Heart right ventricle (tissue), 16 donors: ENCODE measurements around the gene KCNH6. TPM values are rescaled to one million over a fixed set of nuclear protein-coding genes. Genes with fewer than 3 reads are reported as not detected.

ENCODE experiments used
- ATAC-seq, 8 donors: fragments of 200-7000 bp; cut with Tn5 transposase; one replicate each; pipeline ENCODE4 v1.9.1; 2020; ENCODE audit warnings: mild to moderate bottlenecking in 8 of 8, moderate library complexity in 8 of 8, moderate number of reproducible peaks in 1 of 8
- DNase-seq, 2 donors: peaks; one replicate each; pipeline ENCODE4 v3.0.0-alpha.2; 2020
- H3K27ac ChIP-seq, 10 donors: fragments of 200-600 bp; sonication (generic) in 2 of 10; one replicate each; pipeline versions ENCODE4 v1.5.0 to v1.8.0; 2020 to 2022; ENCODE audit warnings: mild to moderate bottlenecking in 3 of 10
- H3K27me3 ChIP-seq, 7 donors: fragments of 200-600 bp; one replicate each; pipeline ENCODE4 v1.8.0; 2021 to 2022; ENCODE audit warnings: mild to moderate bottlenecking in 2 of 7
- H3K36me3 ChIP-seq, 9 donors: fragments of 200-600 bp; sonication (generic) in 1 of 9; one replicate each; pipeline versions ENCODE4 v1.5.0 to v1.8.0; 2020 to 2022; ENCODE audit warnings: mild to moderate bottlenecking in 2 of 9
- H3K4me1 ChIP-seq, 9 donors: fragments of 200-600 bp; sonication (generic) in 1 of 9; one replicate each; pipeline versions ENCODE4 v1.5.0 to v1.8.0; 2020 to 2022; ENCODE audit warnings: mild to moderate bottlenecking in 4 of 9
- H3K4me3 ChIP-seq, 10 donors: fragments of 200-600 bp; sonication (generic) in 2 of 10; one replicate each; pipeline versions ENCODE4 v1.5.0 to v1.8.0; 2020 to 2022; ENCODE audit warnings: mild to moderate bottlenecking in 7 of 10, moderate library complexity in 2 of 10
- H3K9me3 ChIP-seq, 11 donors: fragments of 200-600 bp in 10 of 11; sonication (generic) in 2 of 11; one replicate each; pipeline versions ENCODE4 v1.5.0 to v1.8.0; 2013 to 2022; ENCODE audit warnings: mild to moderate bottlenecking in 2 of 11, control low read depth in 1 of 11, moderate library complexity in 1 of 11
- CTCF ChIP-seq, 9 donors: fragments of 200-600 bp; sonication (generic) in 2 of 9; IDR thresholded peaks; one replicate each; pipeline versions ENCODE4 v1.5.0 to v1.8.0; 2021 to 2022; ENCODE audit warnings: antibody characterized with exemption in 9 of 9, mild to moderate bottlenecking in 5 of 9, moderate library complexity in 1 of 9
- WGBS, 2 donors: extraction: QIAGEN DNeasy Blood & Tissue Kit; methylation state at CpG; one replicate each; pipeline ENCODE4 v1.1.7; 2013; ENCODE audit warnings: inconsistent platforms in 1 of 2; 5-methylcytosine and 5-hydroxymethylcytosine counted together
- intact Hi-C, 10 donors: fragments of 100-400 bp; cut with DNase I; formaldehyde crosslinking; loops; one replicate each; pipeline versions ENCODE4 v1.11.1 to v1.14.2; 2022
- polyA plus RNA-seq, 2 donors: library from polyadenylated mRNA; stranded (reverse); fragments of 200-250 nt; gene quantifications; one replicate each; pipeline ENCODE4 v1.2.3, GENCODE V29; 2013
- total RNA-seq, 10 donors: library from RNA; stranded (reverse); fragmentation: NEBNext Ultra II Directional in 3 of 10; extraction: Animal tissue kit (Norgen Biotek cat#: 25700) in 3 of 10; gene quantifications; one replicate each; pipeline versions ENCODE4 v1.2.1 to v1.2.4, GENCODE V29; 2021 to 2023
- donor health status: Arrhythmogenic right ventricular cardiomyopathy.
- donor health status: ischemic (EF 13 %, LVEDD 7.1; RV severe dilation, severe dysfunction).
- donor health status: healthy with polysubstance abuse.
- donor health status: DM: no; HTN: yes; CAD: no.
- donor health status: DM: no; HTN: no; CAD: no.
- donor health status: ischemic (EF 25% LVEDD 6.9; RV normal size, moderate dysfunction).
- donor health status: ischemic (EF 25% LVEDD 5.7; RV mildly dilated, moderate dysfunction).
- donor health status: healthy.
- donor health status: DM: yes; HTN: yes; CAD: no.
- donor health status: Ischemic cardiomyopathy.
- donor health status: ischemic (EF 35%, LVEDD 5.7; RV mildly dilated, moderate dysfunction).
- donor health status: nonischemic (EF 11% LVEDD 7.7; RV severe dilation, severe dysfunction).
- donor health status: DM: yes; HTN: yes; CAD: no.
- donor health status: PGD.
- donor health status: ischemic (EF 29% LVEDD 5.4; RV normal size, mild dysfunction).
- donor health status: nonischemic (EF 23%, LVEDD 6.1; RV moderate dilation, normal function).

KCNH6 gene
- total and polyA plus RNA-seq, 12 donors = 0.11 TPM; not detected in 11

GRCh38 chr17:63483038-63483437, 40.1 kb upstream of the KCNH6 start:
- WGBS, 2 donors = 74 to 78% methylated on average over 10 of the region's 10 CpGs
- no peak for TF ChIP-seq CTCF (IDR thresholded peaks at IDR 0.05)
- H3K9me3 ChIP-seq = no peaks in the 10 kb centered on the region
- H3K4me3 ChIP-seq = no peak overlapping the region
- no peak overlapping the region for H3K27ac ChIP-seq
- ATAC-seq (no peak), DNase-seq (no peak)
- H3K27me3 ChIP-seq = peaks cover 0 to 8% (median 5%) of the 10 kb centered on the region in 7 donors
- H3K4me1 ChIP-seq = peaks cover 5 to 28% (median 19%) of the 10 kb centered on the region in 9 donors
- peaks cover 0 to 79% (median 6%) of the 10 kb centered on the region in 9 donors for H3K36me3 ChIP-seq
- intact Hi-C loops = loop anchor here in 2 of 10 donors (5.0 to 10.0 kb wide), 2 partner anchors 124 to 1918 kb away; no protein-coding TSS in a partner anchor

GRCh38 chr17:63483655-63484575, 39.2 kb upstream of the KCNH6 start:
- no peak for TF ChIP-seq CTCF (IDR thresholded peaks at IDR 0.05)
- intact Hi-C loops = loop anchor here in 2 of 10 donors (5.0 to 10.0 kb wide), 2 partner anchors 123 to 1919 kb away; no protein-coding TSS in a partner anchor
- Histone ChIP-seq H3K9me3 (no peaks in the 10 kb centered on the region), H3K27me3 (peaks cover 0 to 5% (median 0%) of the 10 kb centered on the region in 7 donors), H3K36me3 (peaks cover 0 to 87% (median 6%) of the 10 kb centered on the region in 9 donors), H3K4me3 (no peak overlapping the region), H3K4me1 (peaks cover 0 to 19% (median 10%) of the 10 kb centered on the region in 9 donors), H3K27ac (no peak overlapping the region)
- ATAC-seq (no peak), DNase-seq (no peak)
- 93 to 96% methylated on average over 16 of the region's 16 CpGs for WGBS, 2 donors

- Histone ChIP-seq H3K9me3 (no peaks in the 10 kb centered on the region), H3K27me3 (peaks cover 0 to 5% (median 0%) of the 10 kb centered on the region in 7 donors), H3K27ac (no peak overlapping the region), H3K4me1 (no peaks in the 10 kb centered on the region), H3K4me3 (no peak overlapping the region), H3K36me3 (peaks cover 0 to 92% (median 0%) of the 10 kb centered on the region in 9 donors)
- DNase-seq = no peak
- ATAC-seq = no peak
- TF ChIP-seq CTCF (IDR thresholded peaks at IDR 0.05) = no peak
- 80 to 81% methylated on average over 12 of the region's 12 CpGs for WGBS, 2 donors
- intact Hi-C loops = loop anchor here in 1 of 10 donors (10.0 kb wide), 1 partner anchor 1922 kb away; no protein-coding TSS in a partner anchor
Measured at GRCh38 chr17:63486317-63487013, 36.7 kb upstream of the KCNH6 start.

- Histone ChIP-seq H3K27ac (no peak overlapping the region), H3K27me3 (peaks cover 0 to 8% (median 0%) of the 10 kb centered on the region in 7 donors), H3K4me1 (no peaks in the 10 kb centered on the region), H3K4me3 (no peak overlapping the region), H3K36me3 (peaks cover 0 to 92% (median 0%) of the 10 kb centered on the region in 9 donors), H3K9me3 (no peaks in the 10 kb centered on the region)
- intact Hi-C loops = loop anchor here in 1 of 10 donors (10.0 kb wide), 1 partner anchor 1922 kb away; no protein-coding TSS in a partner anchor
- DNase-seq (no peak), ATAC-seq (no peak)
- no peak for TF ChIP-seq CTCF (IDR thresholded peaks at IDR 0.05)
- 88 to 89% methylated on average over 11 of the region's 11 CpGs for WGBS, 2 donors
Measured at GRCh38 chr17:63487014-63487339, 36.2 kb upstream of the KCNH6 start.
